Effector memory CD8-positive, alpha-beta T cell (primary cell): ENCODE measurements around the gene CYP2B6.
A peak's percentile ranks its signal among the peaks of the same experiment; 100 is the strongest.
"Not testable (repeated sequence)": the region's sequence is repeated elsewhere in the genome, so short reads cannot be mapped to it uniquely, and the experiment has no call there.

Experiments
- ATAC-seq: fragments of 150-1000 bp; cut with Tn5 transposase; replicated peaks from 2 replicates; pipeline ENCODE4 v1.10.0; 2021; ENCODE audit warnings: mild to moderate bottlenecking, moderate library complexity
- DNase-seq, 3 experiments: peaks; one replicate each; pipeline ENCODE4 v3.0.0; 2021
- H3K27ac Mint-ChIP-seq, 2 donors: one replicate each; pipeline ENCODE4 v1.8.0; 2022; ENCODE audit warnings: mild to moderate bottlenecking in 2 of 2, mixed read lengths in 2 of 2, moderate library complexity in 2 of 2
- H3K27me3 Mint-ChIP-seq, 2 donors: one replicate each; pipeline ENCODE4 v1.8.0; 2022; ENCODE audit warnings: mixed read lengths in 2 of 2
- H3K36me3 Mint-ChIP-seq: one replicate; pipeline ENCODE4 v1.8.0; 2022; ENCODE audit warnings: mild to moderate bottlenecking, moderate library complexity, mixed read lengths; ENCODE audit not compliant: insufficient read depth
- H3K4me1 Mint-ChIP-seq, 2 donors: one replicate each; pipeline ENCODE4 v1.8.0; 2022; ENCODE audit warnings: low read depth in 2 of 2, mixed read lengths in 2 of 2
- H3K4me3 Mint-ChIP-seq, 2 donors: one replicate each; pipeline ENCODE4 v1.8.0; 2022; ENCODE audit warnings: mild to moderate bottlenecking in 2 of 2, mixed read lengths in 2 of 2, moderate library complexity in 2 of 2
- H3K9me3 Mint-ChIP-seq, 2 donors: one replicate each; pipeline ENCODE4 v1.8.0; 2022; ENCODE audit warnings: mixed read lengths in 2 of 2

The CYP2B6 gene

DNA sequence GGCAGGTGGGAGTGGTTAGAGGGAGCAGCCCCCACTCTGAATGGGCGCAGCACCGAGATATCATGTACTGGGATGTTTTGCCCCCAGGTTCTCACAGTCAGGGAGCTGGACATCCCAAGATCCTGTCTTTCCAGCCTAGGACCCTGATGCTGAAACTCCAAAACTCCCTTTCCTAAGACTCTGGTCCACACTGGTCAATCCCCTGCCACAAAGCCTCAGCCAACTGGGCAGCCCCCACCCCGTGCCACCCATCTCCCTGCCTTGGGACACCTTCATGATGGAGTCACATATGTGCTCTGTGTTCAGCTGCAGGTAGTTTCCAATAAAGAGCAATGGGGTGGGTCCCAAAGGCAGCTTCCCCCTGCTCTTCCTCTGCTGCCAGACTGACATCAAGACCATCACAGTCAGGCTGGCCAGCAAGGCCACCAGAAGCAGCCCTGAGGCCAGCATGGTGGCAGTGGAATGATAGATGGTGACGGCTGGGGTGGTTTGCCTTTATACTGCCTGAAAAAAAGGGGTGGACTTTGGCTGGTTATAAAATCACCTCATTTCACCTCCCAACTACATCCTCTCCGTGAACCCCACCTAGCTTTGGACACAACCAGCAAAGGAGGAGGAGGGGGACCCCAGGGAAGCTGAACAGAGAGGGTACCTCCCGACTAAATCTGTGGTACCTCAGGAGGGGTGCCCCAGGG, 36.3 kb downstream of the CYP2B6 start:
- Mint-ChIP-seq H3K4me1 (no peaks in the 10 kb centered on the region), H3K27ac (peak overlapping the region in 1 of 2 donors; percentile 13), H3K36me3 (no peaks in the 10 kb centered on the region), H3K9me3 (peaks cover 0 to 8% of the 10 kb centered on the region in 2 donors), H3K27me3 (peaks cover 47 to 53% of the 10 kb centered on the region in 2 donors), H3K4me3 (no peak overlapping the region)
- ATAC-seq = no peak
- no peak for DNase-seq

- DNase-seq (no peak), ATAC-seq (no peak)
- Mint-ChIP-seq H3K27ac (peak overlapping the region in 1 of 2 donors; percentile 58), H3K27me3 (peaks cover 45 to 46% of the 10 kb centered on the region in 2 donors), H3K4me1 (peaks cover 3 to 7% of the 10 kb centered on the region in 2 donors), H3K9me3 (peaks cover 0 to 8% of the 10 kb centered on the region in 2 donors), H3K36me3 (no peaks in the 10 kb centered on the region), H3K4me3 (no peak overlapping the region)
Observed at GRCh38 chr19:41029524-41030432, 38.7 kb downstream of the CYP2B6 start.

DNA sequence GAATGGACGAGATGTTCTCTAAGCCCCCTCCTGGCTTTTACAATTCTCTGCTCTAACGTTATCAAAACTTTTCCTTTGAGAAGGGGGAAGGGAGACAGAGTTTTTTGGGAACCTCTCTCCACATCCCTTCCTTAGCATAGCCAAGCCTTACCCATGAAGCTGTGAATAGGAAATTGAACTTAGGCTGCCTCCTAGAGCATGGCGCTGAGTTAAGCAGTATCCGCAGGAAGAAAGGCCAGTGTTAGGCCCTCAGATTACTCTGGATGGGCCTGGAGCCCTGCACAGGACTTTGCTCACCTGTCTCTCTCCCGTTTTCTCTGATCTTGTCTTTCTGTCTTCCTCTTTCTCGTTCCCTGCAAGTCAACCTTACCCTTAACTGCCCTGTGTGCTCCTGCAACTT, 39.6 kb downstream of the CYP2B6 start:
- H3K4me1 Mint-ChIP-seq = peaks cover 3 to 7% of the 10 kb centered on the region in 2 donors
- H3K9me3 Mint-ChIP-seq = peaks cover 0 to 8% of the 10 kb centered on the region in 2 donors
- peaks cover 45 to 46% of the 10 kb centered on the region in 2 donors for H3K27me3 Mint-ChIP-seq
- ATAC-seq (no peak), DNase-seq (no peak)
- no peaks in the 10 kb centered on the region for H3K36me3 Mint-ChIP-seq
- H3K27ac Mint-ChIP-seq = no peak overlapping the region
- no peak overlapping the region for H3K4me3 Mint-ChIP-seq

DNA sequence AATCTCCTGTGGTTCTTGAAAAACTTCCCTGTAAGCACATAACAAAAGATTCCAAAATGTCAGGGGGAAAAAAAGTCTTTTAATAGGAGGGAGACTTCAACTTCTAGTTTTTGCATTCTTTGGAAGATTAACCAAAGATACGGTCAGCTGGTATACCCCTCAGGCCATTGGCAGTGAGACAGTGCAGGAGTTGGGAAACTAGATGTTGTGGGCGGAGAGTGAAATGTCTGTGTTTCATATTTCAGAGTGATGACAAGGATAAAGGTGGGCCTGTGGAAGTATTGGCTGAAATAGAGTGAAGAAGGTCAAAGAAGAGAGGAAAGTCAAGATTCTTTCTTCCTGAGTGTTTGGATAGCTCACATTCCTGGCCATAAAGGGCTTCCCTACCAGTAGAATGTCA, 40.8 kb downstream of the CYP2B6 start:
- H3K9me3 Mint-ChIP-seq = peaks cover 0 to 8% of the 10 kb centered on the region in 2 donors

DNA sequence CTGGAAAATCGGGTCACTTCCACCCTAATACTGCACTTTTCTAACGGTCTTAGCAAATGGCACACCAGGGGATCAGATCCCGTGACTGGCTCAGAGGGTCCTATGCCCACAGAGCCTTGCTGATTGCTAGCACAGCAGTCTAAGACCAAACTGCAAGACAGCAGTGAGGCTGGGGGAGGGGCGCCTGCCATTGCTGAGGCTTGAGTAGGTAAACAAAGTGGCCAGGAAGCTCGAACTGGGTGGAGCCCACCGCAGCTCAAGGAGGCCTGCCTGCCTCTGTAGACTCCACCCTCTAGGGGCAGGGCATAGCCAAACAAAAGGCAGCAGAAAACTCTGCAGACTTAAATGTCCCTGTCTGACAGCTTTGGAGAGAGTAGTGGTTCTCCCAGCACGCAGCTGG, 42.2 kb downstream of the CYP2B6 start:
- Mint-ChIP-seq H3K4me3 (peak overlapping the region in 1 of 2 donors; percentile 24), H3K27me3 (peaks cover 25 to 27% of the 10 kb centered on the region in 2 donors)
- not testable (repeated sequence) for ATAC-seq, H3K36me3 Mint-ChIP-seq, H3K27ac Mint-ChIP-seq, H3K9me3 Mint-ChIP-seq, DNase-seq, H3K4me1 Mint-ChIP-seq

More for the DNA sequence above, 40.8 kb downstream of the CYP2B6 start:
- no peak for ATAC-seq
- Mint-ChIP-seq H3K4me1 (peaks cover 3 to 7% of the 10 kb centered on the region in 2 donors), H3K27ac (no peak overlapping the region), H3K36me3 (no peaks in the 10 kb centered on the region), H3K27me3 (peaks cover 35 to 41% of the 10 kb centered on the region in 2 donors), H3K4me3 (no peak overlapping the region)
- no peak for DNase-seq

GRCh38 chr19:41039806-41040205, 48.7 kb downstream of the CYP2B6 start:
- peaks cover 11 to 17% of the 10 kb centered on the region in 2 donors for H3K27me3 Mint-ChIP-seq
- H3K4me3 Mint-ChIP-seq = no peak overlapping the region
- no peaks in the 10 kb centered on the region for H3K9me3 Mint-ChIP-seq
- H3K4me1 Mint-ChIP-seq = peaks cover 0 to 2% of the 10 kb centered on the region in 2 donors
- ATAC-seq (no peak), DNase-seq (no peak)
- H3K27ac Mint-ChIP-seq = peak overlapping the region in 1 of 2 donors; percentile 11
- H3K36me3 Mint-ChIP-seq = no peaks in the 10 kb centered on the region

GRCh38 chr19:41045095-41045494, 54.0 kb downstream of the CYP2B6 start:
- H3K4me1 Mint-ChIP-seq, H3K36me3 Mint-ChIP-seq, H3K27ac Mint-ChIP-seq, ATAC-seq, H3K9me3 Mint-ChIP-seq, H3K4me3 Mint-ChIP-seq, DNase-seq: not testable (repeated sequence)
- peaks cover 25 to 30% of the 10 kb centered on the region in 2 donors for H3K27me3 Mint-ChIP-seq

- ATAC-seq = no peak
- Mint-ChIP-seq H3K27ac (no peak overlapping the region), H3K27me3 (peaks cover 65 to 67% of the 10 kb centered on the region in 2 donors)
Observed at GRCh38 chr19:41050426-41050825, 59.3 kb downstream of the CYP2B6 start.

GRCh38 chr19:41052162-41052561, 61.1 kb downstream of the CYP2B6 start:
- Mint-ChIP-seq H3K27ac (peak overlapping the region in 1 of 2 donors; percentile 67), H3K27me3 (peaks cover 60 to 77% of the 10 kb centered on the region in 2 donors)
- not testable (repeated sequence) for DNase-seq, H3K4me3 Mint-ChIP-seq, H3K9me3 Mint-ChIP-seq, ATAC-seq, H3K4me1 Mint-ChIP-seq, H3K36me3 Mint-ChIP-seq

More at GRCh38 chr19:41050426-41050825, 59.3 kb downstream of the CYP2B6 start:
- no peak overlapping the region for H3K4me3 Mint-ChIP-seq
- no peaks in the 10 kb centered on the region for H3K9me3 Mint-ChIP-seq
- DNase-seq = no peak
- H3K36me3 Mint-ChIP-seq = peaks cover 4% of the 10 kb centered on the region
- H3K4me1 Mint-ChIP-seq = peaks cover 0 to 1% of the 10 kb centered on the region in 2 donors

- not testable (repeated sequence) for H3K9me3 Mint-ChIP-seq, DNase-seq, H3K27ac Mint-ChIP-seq, H3K36me3 Mint-ChIP-seq, ATAC-seq, H3K4me1 Mint-ChIP-seq, H3K4me3 Mint-ChIP-seq
- H3K27me3 Mint-ChIP-seq = peaks cover 61 to 74% of the 10 kb centered on the region in 2 donors
Observed at GRCh38 chr19:41053331-41053730, 62.2 kb downstream of the CYP2B6 start.

GRCh38 chr19:41064974-41065569, 74.0 kb downstream of the CYP2B6 start:
- Mint-ChIP-seq H3K4me3 (no peak overlapping the region), H3K9me3 (no peaks in the 10 kb centered on the region), H3K4me1 (peaks cover 0 to 2% of the 10 kb centered on the region in 2 donors), H3K36me3 (no peaks in the 10 kb centered on the region), H3K27ac (no peak overlapping the region), H3K27me3 (peaks cover 28 to 39% of the 10 kb centered on the region in 2 donors)
- ATAC-seq = no peak
- DNase-seq = no peak
